HL-60/S4 treated with phorbol 12-myristate 13-acetate at 8.2 ng/mL for 4 days and 3 days (cell line): ENCODE results near the gene DESI2.

Experiments used
- in situ Hi-C: fragments of 300-500 bp; cut with MboI; formaldehyde crosslinking; loops from 2 replicates; pipeline ENCODE4 v1.15.0; 2022; ENCODE audit warnings: low sequenced_read_pairs

The DESI2 gene

GRCh38 chr1:244652623-244653438 is at the start of gene DESI2:
Gene DESI2 (plus strand): TSS chr1:244653126. CDS start chr1:244653314, 188 bp downstream.
- in situ Hi-C loops = no loop called here

GRCh38 chr1:244603498-244603897 is 49.4 kb upstream of the DESI2 start:
- in situ Hi-C loops = loop anchor here (10.0 to 25.0 kb wide), 2 partner anchors 191 to 434 kb away; no protein-coding TSS in a partner anchor

GRCh38 chr1:244605835-244606370 is 47.0 kb upstream of the DESI2 start:
- in situ Hi-C loops = loop anchor here (10.0 to 25.0 kb wide), 2 partner anchors 189 to 431 kb away; no protein-coding TSS in a partner anchor

- in situ Hi-C loops = loop anchor here (25.0 kb wide), 1 partner anchor 423 kb away; no protein-coding TSS in a partner anchor
Measured at GRCh38 chr1:244614113-244614836, 38.7 kb upstream of the DESI2 start.

DNA sequence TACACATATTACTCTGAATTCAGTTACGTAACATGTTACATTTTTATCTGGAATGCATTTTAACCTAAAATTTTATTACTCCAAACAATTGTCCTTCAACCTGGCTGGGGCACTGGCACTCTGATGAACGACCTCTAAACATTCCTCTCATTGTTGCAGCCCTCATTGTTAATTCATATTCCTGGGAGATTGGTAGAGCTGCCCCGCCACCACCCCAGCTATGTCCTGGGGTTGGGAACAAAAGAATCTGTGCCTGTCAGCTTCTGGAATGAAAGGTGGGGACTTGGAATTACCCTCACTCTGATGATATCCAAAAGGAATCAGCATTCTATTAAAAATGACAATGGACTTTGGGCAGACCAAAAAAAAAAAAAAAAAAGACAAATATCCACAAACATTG is 38.0 kb upstream of the DESI2 start:
- in situ Hi-C loops = loop anchor here (25.0 kb wide), 1 partner anchor 422 kb away; no protein-coding TSS in a partner anchor

- in situ Hi-C loops = loop anchor here (25.0 kb wide), 1 partner anchor 422 kb away; no protein-coding TSS in a partner anchor
Measured at GRCh38 chr1:244615301-244615700, 37.6 kb upstream of the DESI2 start.

DNA sequence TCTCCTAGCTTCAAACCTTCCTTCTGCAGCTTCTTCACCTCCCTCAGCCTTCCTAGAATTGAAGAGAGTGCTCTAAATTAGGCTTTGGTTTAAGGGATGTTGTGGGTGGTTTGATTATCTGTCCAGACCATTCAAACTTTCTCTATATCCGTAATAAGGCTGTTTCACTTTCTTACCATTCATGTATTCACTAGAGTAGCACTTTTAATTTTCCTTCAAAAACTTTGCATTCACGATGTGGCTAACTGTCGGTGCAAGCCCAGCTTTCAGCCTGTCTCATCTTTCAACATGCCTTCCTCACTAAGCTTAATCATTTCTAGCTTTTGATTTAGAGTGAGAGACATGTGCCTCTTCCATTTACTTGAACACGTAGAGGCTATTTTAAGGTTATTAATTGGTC is 26.2 kb upstream of the DESI2 start:
- in situ Hi-C loops = no loop called here

DNA sequence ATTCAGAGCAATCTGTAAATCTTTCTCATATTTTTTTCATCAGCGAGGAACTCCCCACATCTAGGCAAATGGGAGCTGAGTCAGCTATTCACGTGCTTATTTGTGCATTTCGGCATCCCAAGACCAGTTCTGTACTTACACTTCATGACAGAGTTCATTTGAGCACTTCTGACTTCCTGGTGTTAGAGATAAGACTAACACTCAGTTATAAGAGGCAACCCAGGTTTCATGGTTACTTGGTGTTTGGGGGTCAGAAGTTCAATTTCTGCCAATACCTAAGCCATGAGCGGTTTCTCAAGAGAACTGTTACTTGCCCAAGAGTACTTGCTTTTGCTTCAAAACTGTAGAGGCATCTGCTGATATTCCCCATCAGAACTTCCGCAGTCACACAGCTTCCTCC is 24.1 kb upstream of the DESI2 start:
- in situ Hi-C loops = no loop called here

DNA sequence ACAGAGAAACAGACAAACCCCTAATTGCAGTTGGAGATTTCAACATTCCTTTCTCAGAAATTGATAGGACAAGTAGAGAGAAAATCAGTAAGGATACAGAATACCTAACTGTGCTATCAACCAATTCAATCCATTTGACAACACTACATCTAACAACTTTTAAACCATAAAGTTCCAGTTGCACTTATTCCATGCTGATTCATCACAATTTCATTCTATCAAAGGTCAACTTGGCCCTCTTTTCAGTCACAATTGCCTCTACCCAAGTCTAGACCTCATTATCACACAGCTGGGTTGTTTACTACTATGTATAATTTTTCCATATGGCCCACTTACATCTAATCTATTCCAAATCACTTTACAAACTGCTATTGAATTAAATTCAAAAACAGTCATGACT is 19.8 kb upstream of the DESI2 start:
- in situ Hi-C loops = no loop called here

GRCh38 chr1:244634546-244634945 is 18.4 kb upstream of the DESI2 start:
- in situ Hi-C loops = no loop called here

DNA sequence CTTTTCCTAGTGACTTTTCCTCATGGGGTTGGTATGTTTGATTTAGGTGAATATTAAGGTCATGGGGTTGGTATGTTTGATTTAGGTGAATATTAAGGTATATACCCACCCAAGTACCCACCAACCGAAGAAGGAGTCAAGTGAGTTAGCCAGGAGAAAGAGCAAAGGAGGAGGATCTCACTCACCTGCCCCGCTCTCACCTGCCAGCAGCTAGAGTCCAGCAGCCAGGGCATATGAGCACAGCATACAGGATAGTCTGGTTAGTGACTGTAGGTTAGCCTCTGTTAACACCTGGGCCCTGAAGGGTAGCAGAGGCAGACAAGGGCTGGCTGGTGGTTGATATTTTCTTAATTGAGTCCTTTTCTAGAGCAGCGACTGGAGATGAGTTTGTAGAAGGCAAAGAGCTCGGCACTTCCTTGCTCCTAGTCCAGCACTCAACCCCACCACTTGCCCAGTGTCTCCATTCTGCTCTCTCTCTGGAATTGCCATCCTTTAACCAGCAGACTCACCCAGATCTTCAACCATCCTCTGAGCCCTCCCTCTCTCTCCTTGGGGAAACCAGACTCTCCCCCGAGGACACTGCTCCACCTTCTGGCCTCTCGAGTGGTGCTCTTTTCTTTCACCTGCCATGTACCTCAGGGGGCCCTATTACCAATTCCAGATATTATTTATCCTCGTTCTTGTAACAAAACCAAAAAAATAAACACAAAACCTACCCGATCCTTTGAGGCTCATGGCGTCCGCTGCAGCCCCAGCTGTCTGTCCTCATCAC is 16.3 kb upstream of the DESI2 start:
- in situ Hi-C loops = no loop called here

DNA sequence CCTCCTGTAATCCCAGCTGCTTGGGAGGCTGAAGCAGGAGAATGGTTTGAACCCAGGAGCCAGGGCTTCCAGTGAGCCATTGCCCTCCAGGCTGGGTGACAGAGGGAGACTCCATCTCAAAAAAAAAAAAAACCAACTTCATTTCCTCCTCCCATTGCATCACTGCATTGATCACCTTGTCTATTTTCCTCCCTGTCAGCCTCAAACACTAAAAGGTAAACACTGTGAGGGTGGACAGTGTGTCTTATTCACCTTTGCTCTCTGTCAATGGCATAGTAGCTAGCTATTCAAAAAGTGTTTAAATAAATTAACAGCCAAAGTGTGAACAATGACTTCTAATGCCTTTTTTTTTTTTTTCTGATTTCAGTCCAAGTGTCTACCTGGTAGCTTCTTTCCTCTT is 13.4 kb upstream of the DESI2 start:
- in situ Hi-C loops = no loop called here

DNA sequence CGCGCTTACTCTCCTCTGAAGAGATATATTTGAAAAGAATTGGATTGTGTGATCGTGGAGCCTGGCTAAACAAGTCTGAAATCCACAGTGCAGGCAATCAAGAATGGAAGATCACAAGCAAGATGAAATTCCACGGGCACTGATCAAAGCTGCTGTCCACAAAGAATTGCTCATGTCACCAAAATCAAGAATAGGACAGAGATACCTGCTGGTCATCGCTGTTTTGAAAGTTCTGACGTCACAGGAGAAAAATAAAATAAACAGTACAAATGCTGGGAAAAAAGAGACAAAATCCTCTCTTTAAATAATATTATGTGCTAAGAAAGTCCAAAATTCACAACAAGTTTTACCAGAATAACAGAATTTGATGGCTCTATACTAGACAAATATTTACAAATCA is 12.0 kb upstream of the DESI2 start:
- in situ Hi-C loops = no loop called here

GRCh38 chr1:244642526-244642925 is 10.4 kb upstream of the DESI2 start:
- in situ Hi-C loops = no loop called here

DNA sequence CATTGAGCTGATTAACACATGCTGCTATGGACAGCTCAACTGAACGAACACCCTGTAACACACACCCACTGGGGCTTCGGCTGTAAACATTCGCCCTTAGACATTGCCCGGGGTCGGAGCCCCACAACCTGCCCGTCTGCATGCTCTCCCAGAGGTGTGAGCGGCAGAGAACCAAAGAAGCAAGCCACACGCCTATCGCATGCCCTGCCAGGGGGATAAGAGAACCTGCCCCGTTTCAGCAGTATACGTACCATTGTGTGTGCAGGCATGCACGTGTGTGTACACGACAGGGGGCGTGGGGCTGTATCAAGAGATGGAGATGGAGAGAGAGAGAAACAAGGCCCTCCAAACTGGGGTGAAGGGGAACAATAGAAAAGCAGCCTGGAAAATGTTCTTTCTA is 9.9 kb upstream of the DESI2 start:
- in situ Hi-C loops = no loop called here

DNA sequence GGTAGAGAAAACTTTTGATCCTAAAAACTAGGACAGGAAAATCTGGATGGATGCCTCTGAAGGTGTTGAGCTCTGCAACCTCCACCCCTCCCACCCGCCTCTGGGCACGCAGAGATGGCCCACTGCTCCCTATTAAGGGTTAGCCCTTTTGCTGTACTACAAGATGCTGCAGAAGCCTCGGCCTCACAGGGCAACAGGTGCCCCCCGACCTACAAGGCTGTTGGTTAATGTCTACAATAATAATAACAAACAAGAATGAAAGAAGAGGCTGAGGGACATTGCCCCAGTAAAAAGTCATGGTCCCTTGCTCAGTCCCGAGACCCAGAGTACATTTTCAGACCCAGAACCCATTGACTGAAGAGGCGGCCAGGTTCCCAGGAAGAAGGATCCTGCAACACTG is 7.5 kb upstream of the DESI2 start:
- in situ Hi-C loops = no loop called here

DNA sequence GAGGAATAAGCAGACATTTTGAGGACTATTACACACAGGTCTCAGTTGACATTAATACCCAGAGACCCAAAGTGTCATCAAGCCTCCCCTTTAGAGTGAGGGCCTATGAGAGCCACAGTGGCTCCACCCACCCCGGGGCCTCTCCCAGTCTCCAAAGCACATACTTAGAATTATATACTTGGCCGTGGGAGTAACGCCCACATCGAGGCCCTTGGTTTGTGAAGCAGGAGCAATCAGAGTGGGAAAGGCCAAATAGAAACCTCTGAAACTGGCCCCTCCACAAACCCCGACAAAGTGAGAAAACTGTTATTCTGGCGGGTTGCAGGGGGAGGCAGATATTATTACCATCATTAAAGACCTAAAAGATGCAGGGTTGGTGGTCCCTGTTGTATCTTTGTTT is 7.0 kb upstream of the DESI2 start:
- in situ Hi-C loops = no loop called here

DNA sequence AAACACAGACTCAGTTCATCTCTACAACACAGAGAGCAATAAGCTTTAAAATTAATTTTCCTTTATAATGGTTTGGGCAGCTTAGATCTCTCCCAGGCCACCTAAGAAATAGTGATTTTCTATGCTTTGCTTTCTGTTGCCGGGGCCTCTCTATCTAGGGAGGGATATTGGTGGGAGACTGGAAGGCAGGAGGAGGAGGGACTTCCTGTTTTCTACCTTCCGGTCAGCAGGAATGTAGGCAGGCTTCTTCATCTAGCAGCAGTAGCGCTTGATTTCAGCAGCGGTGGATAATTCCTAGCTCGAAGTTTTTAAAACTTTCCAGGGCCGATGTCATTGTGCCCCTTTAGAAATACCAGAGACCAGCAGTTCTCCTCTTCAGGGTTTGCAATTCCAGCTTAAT is 5.1 kb upstream of the DESI2 start:
- in situ Hi-C loops = no loop called here

- in situ Hi-C loops = no loop called here
Measured at GRCh38 chr1:244651956-244652622, 837 bp upstream of the DESI2 start.

DNA sequence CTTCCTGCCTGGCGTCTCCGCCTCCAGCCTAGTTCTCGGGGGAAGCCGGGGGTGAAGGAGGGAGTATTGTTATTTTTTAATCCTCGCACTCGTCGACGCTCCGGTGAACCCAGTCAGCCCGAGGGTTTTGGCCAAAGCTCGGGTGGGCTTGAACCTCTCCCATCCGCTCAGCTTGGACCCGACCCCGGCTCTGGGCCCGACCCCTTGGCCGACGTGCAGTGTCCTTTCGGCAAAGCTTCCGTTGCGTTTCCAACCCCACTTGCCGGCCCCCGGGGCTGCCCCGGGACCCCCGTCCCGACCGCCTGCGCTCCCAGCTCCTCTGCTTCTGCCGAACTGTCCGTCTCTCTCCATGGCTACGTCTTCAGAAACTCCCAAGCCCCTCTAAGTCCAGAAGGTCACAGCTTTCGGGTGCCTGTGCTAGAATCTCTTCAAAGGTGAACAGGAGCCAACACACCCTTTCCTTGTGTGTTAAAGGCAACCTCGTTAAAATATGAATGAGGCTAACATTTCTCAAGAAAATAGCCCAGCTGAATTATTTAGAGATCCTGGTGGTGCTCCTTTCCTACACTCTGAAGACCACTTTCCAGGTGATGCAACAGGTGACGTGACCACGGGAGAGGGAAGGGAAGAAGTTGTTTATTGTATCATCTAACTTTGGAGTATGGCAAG is 647 bp downstream of the DESI2 start:
- in situ Hi-C loops = no loop called here
